PFSK-1 (cell line): ENCODE measurements around the gene TFDP2.

Experiments
- FOXP2 ChIP-seq: optimal IDR thresholded peaks from 2 replicates; pipeline ENCODE3; 2011; ENCODE audit warnings: borderline replicate concordance, control low read depth, inconsistent platforms; ENCODE audit not compliant: insufficient read depth; ENCODE audit errors: extremely low read length, extremely low read depth
- POLR2AphosphoS5 ChIP-seq: IDR thresholded peaks from 2 replicates; pipeline ENCODE4 v1.6.1; 2012; ENCODE audit warnings: low read depth, mild to moderate bottlenecking, control low read depth, low read length, moderate library complexity
- SIN3A ChIP-seq: IDR thresholded peaks from 2 replicates; pipeline ENCODE4 v1.6.1; 2012; ENCODE audit warnings: mild to moderate bottlenecking, low read length, moderate library complexity, borderline replicate concordance; ENCODE audit not compliant: insufficient read depth
- TAF1 ChIP-seq: IDR thresholded peaks from 2 replicates; pipeline ENCODE4 v1.6.1; 2012; ENCODE audit warnings: low read length, control low read depth, borderline replicate concordance; ENCODE audit not compliant: insufficient read depth
- TF ChIP-seq, protein P1 (sequence below), 2 experiments: IDR thresholded peaks; 2 replicates each; pipeline versions ENCODE4 v1.6.1 to v1.8.0; 2011 to 2012; ENCODE audit warnings: low read depth in 2 of 2, low read length in 2 of 2, control low read depth in 1 of 2, inconsistent platforms in 1 of 2, mild to moderate bottlenecking in 1 of 2, moderate library complexity in 1 of 2; ENCODE audit not compliant: insufficient read depth in 1 of 2

Gene TFDP2

DNA sequence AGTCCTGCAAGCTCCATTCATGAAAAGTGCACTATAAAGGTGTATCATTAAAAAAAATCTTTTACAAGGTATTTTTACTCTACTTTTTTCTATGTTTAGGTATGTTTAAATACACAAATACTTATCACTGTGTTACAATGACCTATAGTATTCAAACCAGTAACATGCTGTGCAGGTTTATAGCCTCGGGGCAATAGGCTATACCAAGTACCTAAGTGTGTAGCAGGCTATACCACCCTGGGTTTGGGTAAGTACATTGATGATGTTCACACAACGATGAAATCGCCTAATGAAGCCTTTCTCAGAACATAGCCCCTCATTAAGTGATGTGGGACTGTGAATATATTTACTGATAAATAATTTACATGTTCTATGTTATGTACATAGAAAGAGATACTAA, 168.3 kb downstream of the TFDP2 start:
- TF ChIP-seq TAF1, result no peak
- no peak for TF ChIP-seq SIN3A

DNA sequence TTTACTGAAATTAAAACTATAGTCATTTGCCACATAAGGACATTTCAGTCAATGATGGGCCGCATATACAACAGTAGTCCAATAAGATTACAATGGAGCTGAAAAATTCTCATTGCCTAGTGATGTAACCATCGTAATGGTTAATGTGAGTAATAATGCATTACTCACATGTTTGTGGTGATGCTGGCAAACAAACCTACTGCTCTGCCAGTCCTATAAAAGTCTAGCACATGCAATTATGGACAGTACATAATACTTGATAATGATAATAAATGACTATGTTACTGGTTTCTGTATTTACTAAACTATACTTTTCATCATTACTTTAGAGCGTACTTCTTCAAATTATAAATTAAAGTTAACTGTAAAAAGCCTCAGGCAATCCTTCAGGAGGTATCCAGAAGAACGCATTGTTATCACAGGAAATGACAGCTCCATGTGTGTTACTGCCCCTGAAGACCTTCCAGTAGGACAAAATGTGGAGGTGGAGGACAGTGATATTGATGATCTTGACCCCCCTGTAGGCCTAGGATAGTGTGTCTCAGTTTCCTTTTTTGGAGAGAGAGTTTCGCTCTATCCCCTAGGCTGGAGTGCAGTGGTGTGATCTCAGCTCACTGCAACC, 170.2 kb downstream of the TFDP2 start:
- TF ChIP-seq SIN3A, result no peak
- no peak for TF ChIP-seq TAF1
- TF ChIP-seq FOXP2, result no peak
- no peak for TF ChIP-seq POLR2AphosphoS5
- TF ChIP-seq, protein P1, sequence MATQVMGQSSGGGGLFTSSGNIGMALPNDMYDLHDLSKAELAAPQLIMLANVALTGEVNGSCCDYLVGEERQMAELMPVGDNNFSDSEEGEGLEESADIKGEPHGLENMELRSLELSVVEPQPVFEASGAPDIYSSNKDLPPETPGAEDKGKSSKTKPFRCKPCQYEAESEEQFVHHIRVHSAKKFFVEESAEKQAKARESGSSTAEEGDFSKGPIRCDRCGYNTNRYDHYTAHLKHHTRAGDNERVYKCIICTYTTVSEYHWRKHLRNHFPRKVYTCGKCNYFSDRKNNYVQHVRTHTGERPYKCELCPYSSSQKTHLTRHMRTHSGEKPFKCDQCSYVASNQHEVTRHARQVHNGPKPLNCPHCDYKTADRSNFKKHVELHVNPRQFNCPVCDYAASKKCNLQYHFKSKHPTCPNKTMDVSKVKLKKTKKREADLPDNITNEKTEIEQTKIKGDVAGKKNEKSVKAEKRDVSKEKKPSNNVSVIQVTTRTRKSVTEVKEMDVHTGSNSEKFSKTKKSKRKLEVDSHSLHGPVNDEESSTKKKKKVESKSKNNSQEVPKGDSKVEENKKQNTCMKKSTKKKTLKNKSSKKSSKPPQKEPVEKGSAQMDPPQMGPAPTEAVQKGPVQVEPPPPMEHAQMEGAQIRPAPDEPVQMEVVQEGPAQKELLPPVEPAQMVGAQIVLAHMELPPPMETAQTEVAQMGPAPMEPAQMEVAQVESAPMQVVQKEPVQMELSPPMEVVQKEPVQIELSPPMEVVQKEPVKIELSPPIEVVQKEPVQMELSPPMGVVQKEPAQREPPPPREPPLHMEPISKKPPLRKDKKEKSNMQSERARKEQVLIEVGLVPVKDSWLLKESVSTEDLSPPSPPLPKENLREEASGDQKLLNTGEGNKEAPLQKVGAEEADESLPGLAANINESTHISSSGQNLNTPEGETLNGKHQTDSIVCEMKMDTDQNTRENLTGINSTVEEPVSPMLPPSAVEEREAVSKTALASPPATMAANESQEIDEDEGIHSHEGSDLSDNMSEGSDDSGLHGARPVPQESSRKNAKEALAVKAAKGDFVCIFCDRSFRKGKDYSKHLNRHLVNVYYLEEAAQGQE (IDR thresholded peaks at IDR 0.05; ENCODE audit: insufficient read depth in 1 of 2, low read depth in 2 of 2, low read length in 2 of 2), result no peak

DNA sequence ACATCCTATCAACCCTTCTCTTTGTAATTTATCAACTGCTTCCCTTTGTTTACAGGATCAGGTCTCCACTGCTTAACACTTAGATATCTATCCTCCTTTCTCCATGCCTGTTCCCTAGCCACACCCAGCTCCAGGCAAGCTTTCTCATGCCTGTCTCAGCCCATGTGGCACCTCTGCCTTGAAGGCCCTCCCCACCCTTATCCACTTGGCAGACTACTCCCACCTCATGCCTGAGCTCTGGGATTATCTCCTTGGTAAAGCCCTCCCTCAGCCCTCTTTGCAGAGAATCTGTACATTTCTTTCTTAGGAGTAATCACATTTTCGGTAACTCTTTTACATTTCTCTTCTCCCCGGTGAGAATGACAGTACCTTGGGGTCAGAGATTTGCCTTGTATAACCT, 176.9 kb downstream of the TFDP2 start:
- TF ChIP-seq SIN3A (no peak), FOXP2 (no peak), POLR2AphosphoS5 (no peak), TAF1 (no peak)
- TF ChIP-seq, protein P1 (IDR thresholded peaks at IDR 0.05; ENCODE audit: insufficient read depth in 1 of 2, low read depth in 2 of 2, low read length in 2 of 2), result no peak

DNA sequence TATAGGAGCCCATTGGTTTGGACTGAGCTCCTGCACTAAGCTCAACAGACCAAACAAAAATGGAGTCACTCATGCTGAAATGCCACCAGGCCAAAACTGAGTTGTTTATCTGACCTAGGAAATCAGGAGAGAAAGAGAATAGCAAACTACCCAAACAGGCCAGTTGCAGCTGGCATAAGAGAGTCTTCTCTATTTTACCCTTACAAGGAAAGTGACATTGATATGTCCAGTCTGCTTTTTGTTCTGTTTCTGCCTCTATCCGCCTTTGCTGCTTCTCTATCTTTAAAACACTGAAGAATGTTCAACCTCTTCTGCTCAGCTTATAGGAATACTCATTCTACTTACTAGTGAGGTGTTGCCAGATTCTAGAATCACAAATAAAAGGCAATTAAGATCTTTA, 177.8 kb downstream of the TFDP2 start:
- TF ChIP-seq, protein P1 (IDR thresholded peaks at IDR 0.05; ENCODE audit: insufficient read depth in 1 of 2, low read depth in 2 of 2, low read length in 2 of 2), result no peak
- TF ChIP-seq TAF1 (no peak), POLR2AphosphoS5 (no peak), SIN3A (no peak), FOXP2 (no peak)

DNA sequence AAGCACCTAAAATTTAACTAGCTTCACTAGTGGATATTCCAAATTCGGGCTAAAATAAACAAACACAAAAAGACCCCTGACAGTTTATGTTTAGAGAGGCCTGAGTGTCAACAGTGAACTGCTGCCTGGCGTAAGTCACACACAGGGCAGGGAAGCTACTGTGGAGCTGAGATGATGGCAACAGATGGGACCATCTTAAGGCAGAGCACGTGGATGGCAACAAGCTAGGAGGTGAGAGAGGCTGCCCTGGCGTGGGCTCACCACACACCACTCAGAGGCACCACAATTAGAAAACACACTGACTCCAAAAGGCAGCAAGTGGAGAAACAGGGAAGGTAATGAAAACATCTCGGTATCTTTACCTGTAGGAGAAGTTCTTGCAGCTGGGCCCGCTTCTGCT, 179.6 kb downstream of the TFDP2 start:
- TF ChIP-seq SIN3A, result no peak
- TF ChIP-seq TAF1, result no peak
- TF ChIP-seq, protein P1 (IDR thresholded peaks at IDR 0.05; ENCODE audit: insufficient read depth in 1 of 2, low read depth in 2 of 2, low read length in 2 of 2), result no peak
- no peak for TF ChIP-seq FOXP2
